ENCODE measurements around the gene CFAP221.

DNA sequence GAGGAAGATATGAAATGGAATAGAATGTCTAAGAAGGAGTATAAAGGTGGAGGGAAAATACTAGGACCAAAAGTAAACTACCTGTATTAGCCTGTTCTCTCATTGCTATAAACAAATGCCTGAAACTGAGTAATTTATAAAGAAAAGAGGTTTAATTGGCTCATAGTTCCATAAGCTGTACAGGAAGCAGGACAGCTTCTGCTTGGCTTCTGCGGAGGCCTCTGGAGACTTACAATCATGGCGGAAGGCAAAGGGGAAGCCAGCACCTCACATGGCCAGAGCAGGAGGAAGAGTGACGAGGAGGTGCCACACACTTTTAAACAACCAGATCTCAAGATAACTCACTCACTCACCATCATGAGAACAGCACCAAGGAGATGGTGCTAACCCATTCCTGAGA lies 101.9 kb downstream of the CFAP221 start:
- TF ChIP-seq EZH2 (IDR thresholded peaks at IDR 0.05; ENCODE audit: borderline replicate concordance, low read depth, low read length, severe bottlenecking) (no peak), MYC (IDR thresholded peaks at IDR 0.05; ENCODE audit: low read depth, low read length) (no peak)
- TF ChIP-seq, protein P1, sequence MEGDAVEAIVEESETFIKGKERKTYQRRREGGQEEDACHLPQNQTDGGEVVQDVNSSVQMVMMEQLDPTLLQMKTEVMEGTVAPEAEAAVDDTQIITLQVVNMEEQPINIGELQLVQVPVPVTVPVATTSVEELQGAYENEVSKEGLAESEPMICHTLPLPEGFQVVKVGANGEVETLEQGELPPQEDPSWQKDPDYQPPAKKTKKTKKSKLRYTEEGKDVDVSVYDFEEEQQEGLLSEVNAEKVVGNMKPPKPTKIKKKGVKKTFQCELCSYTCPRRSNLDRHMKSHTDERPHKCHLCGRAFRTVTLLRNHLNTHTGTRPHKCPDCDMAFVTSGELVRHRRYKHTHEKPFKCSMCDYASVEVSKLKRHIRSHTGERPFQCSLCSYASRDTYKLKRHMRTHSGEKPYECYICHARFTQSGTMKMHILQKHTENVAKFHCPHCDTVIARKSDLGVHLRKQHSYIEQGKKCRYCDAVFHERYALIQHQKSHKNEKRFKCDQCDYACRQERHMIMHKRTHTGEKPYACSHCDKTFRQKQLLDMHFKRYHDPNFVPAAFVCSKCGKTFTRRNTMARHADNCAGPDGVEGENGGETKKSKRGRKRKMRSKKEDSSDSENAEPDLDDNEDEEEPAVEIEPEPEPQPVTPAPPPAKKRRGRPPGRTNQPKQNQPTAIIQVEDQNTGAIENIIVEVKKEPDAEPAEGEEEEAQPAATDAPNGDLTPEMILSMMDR (IDR thresholded peaks at IDR 0.05; ENCODE audit: extremely low read depth in 1 of 2, insufficient read depth in 1 of 2, low read depth in 1 of 2, low read length in 2 of 2), result no peak

Measured in endothelial cell of umbilical vein (primary cell).